GM19397 (cell line): ENCODE measurements around the gene RRP7A.
"Not testable (repeated sequence)": the region's sequence is repeated elsewhere in the genome, so short reads cannot be mapped to it uniquely, and the experiment has no call there.

Experiments
- ATAC-seq: cut with Tn5 transposase; IDR thresholded peaks from one replicate; pipeline ENCODE4 v1.9.1; 2021; ENCODE audit warnings: mild to moderate bottlenecking, moderate library complexity; ENCODE audit not compliant: unreplicated experiment

RRP7A gene

DNA sequence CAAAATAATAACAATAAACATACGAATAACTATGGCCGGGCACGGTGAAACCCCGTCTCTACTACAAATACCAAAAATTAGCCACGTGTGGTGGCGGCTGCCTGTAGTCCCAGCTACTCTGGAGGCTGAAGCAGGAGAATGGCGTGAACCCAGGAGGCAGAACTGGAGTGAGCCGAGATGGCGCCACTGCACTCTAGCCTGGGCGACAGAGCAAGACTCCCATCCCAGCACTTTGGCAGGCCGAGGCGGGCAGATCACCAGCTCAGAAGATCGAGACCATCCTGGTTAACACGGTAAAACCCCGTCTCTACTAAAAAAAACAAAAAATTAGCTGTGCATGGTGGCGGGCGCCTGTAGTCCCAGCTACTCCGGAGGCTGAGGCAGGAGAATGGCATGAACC is 17.0 kb upstream of the RRP7A start:
- not testable (repeated sequence) for ATAC-seq

DNA sequence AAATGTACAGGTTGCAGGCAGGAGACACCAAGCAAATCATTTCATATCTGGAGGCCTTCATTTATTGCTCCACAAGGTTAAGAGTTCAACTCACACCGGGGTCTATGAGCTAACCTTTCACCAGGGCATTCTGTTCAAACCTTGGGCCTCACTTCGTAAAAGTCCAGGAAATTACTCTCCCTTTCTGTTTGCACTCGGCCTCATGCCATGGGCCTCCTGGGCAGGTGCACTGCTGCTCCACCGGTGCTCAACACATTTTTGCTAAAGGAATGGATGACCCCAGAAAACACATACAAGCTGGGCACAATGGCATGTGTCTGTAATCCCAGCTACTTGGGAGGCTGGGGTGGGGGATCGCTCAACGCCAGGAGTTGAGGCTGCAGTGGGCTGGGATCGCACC is 16.6 kb upstream of the RRP7A start:
- ATAC-seq, result no peak

DNA sequence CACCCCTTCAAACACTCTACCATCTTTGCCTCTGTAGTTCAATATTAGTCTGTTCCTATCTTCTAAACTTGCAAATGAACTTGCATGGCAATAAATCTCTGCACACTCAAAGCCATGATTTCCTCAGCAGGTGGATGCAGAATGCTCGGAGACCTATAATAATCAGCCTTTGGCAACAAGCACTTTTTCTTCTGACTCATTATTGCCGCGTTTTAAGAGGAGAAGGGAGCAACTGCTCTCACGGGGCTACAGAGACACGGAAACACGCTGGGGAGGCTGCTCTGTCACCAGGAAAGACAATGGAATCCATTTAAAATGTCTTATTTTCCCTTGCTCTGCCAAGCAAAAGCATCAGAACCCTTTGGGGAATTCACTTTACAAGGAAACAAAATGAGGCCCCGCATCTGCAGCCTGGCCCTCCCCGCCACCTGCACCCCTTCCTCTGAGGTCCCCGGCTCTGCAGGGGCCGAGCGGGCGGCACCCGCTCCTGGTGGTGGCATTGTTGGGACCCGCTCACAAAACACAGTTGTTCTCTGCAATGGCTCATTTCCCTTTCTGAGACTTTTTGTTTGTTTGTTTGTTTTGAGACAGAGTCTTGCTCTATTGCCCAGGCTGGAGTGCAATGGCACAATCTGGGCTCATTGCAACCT is 15.6 kb upstream of the RRP7A start:
- not testable (repeated sequence) for ATAC-seq

DNA sequence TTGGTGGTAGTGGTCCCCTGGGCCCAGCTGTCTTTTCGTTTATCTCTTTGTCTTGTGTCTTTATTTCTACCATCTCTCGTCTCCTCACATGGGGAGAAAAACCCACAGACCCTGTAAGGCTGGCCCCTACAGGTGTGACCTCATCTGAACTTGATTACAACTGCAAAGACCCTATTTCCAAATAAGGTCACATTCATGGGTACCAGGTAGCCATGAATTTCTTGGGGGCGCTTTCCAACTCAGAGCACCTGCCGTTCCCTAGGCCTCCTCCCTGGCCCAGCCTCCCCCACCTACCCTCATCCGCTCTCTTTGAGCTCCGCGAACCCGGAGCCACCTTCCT is 14.0 kb upstream of the RRP7A start:
- no peak for ATAC-seq

DNA sequence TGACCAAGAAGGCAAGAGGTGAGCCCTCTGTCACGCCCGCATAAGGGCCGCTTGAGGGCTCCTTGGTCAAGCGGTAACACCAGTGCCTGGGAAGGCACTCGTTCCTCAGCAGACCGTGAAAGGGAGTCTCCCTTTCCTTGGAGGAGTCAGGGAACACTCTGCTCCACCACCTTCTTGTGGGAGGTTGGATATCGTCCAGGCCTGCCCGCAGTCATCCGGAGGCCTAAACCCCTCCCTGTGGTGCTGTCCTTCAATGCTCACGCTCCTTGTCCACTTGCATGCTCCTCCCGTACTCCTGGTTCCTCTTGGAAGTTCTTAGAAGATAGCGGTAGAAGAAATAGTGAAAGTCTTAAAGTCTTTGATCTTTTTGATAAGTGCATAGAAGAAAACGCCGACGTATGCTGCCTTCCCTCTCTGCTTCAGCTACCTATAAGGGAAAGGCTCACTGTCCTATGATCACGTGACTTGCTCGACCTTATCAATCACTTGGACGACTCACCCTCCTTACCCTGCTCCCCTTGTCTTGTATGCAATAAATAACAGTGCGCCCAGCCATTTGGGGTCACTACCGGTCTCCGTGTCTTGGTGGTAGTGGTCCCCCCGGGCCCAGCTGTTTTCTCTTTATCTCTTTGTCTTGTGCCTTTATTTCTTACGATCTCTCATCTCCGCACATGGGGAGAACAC is 11.9 kb upstream of the RRP7A start:
- not testable (repeated sequence) for ATAC-seq

DNA sequence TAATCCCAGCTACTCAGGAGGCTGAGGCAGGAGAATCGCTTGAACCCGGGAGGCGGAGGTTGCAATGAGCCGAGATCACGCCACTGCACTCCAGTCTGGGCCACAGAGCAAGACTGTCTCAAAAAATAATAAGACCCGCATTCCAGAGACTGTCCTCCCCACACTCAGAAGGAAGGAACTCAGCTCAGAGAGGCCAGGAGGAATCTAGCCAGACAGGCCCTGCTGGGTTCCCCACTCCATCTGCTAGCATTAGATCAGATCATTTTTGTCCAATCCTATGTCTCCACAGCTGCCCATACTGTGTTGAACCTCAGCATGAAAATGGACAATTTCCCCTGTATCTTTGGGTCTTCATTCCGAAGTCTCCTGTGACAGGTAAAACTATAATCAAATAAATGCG is 9.8 kb upstream of the RRP7A start:
- not testable (repeated sequence) for ATAC-seq

DNA sequence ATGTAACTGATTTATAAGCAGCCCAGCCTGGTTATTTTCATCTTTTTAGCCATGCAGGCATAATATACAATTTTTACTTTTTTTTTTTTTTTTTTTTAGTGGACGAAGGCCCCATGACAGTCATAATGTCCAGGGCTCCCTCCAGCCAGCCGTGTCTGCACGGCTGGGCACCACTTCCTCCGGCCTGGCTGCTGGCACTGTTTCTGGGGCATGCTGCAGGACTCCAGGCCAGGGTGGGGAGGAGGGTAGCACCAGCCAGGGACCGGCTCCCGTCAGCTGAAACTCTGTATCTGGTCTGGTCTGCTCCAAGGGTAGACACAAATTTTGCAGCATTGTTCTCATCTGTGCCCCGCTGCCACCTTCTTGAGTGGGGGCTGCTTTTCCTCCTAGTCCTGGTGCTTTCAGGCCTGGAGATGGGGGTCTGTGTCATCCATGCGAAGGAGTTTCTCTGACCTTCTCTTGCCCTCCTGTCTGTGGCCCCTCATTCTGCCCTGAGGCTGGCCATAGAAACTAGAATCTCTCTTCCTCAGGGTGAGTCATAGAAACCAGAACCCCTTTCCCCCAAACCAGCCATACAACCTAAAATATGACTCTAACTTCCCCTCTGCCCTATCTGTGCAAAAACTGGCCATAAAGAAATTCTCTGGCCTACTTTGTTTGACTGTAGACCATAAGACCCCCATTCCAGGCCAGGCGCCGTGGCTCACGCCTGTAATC is 9.2 kb upstream of the RRP7A start:
- ATAC-seq, result no peak

DNA sequence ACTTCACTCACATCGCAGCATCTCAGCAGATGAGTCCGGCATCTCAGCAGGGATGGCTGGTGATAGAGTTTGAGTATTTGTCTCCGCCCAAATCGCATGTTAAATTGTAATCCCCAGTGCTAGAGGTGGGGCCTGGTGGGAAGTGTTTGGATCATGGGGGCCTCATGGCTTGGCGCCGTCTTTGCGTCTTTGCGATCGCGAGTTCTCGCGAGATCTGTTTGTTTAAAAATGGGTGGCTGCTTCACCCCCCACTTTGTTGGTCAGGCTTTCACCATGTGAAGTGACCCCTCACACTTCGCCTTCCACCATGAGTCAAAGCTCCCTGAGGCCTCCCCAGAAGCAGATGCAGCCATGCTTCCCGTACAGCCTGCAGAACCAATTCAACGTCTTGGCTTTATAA is 3.0 kb upstream of the RRP7A start:
- no peak for ATAC-seq

DNA sequence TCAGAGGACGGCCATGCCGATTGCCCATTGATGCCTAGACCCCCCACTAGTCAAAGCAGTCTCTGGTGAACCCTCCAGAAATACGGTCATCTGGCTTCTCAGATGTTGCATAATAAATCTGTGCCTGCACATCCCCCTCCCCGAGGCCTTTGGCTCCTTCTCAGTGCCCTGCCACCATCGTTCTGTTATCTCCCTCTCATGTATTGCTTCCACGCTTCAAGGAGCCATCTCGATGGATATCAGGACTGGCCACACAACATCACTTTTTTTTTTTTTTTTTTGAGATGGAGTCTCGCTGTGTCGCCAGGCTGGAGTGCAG is 1.6 kb upstream of the RRP7A start:
- ATAC-seq, result no peak

DNA sequence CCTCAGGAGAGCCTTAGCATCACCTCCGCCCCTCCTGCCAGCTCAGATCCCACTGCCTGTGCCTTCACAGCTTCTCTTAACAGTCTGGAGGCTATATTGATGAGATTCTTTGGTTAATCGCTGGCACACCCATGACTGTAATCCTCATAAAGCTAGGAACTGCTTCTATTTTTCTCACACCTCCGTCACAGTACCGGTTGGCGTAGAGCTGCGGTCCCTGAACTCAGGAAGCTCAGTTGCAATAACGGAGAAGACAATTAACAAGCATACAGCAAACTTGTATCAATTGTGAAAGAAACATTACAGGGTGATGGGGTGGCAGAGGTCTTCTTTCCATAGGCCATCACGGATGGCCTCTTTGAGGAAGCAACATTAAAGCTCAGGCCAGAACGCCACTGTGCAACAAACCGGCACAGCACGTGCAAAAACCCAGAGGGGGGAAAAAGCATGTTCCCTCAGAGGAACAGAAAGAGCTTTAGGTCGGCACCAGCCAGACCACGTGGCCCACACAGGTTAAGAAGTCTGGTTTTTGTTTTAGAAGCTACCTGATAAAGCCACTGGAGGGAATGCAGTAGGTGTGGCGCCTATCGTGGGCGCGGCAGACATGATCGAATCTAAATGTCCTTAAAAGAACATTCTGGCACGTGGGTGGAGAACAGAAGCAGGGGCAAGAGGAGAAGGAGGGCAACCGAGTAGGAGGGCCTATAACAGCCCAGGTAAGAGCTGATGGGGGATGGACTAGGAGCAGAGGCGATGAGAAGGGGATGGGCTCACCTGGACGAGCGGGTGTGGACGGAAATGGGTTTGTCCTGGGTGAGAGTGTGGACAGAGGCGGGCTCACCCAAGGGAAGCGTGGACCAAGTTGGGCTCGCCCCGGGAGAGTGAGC is 715 bp downstream of the RRP7A start:
- peak; percentile 24 for ATAC-seq

DNA sequence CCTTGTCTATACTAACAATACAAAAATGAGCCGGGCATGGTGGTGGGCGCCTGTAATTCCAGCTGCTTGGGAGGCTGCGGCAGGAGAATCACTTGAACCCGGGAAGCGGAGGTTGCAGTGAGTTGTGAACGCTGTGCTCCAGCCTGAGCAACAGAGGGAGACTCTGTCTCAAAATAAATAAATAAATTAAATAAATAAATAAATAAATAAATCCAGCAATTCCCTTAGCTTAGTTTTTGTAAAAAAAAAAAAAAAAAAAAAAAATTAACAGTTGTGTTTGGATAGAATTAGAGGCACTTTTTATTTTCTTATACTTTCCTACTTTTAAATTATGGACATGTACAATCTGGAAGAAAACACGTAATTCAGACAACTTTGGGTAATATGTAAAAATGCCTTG is 2.5 kb downstream of the RRP7A start:
- not testable (repeated sequence) for ATAC-seq

DNA sequence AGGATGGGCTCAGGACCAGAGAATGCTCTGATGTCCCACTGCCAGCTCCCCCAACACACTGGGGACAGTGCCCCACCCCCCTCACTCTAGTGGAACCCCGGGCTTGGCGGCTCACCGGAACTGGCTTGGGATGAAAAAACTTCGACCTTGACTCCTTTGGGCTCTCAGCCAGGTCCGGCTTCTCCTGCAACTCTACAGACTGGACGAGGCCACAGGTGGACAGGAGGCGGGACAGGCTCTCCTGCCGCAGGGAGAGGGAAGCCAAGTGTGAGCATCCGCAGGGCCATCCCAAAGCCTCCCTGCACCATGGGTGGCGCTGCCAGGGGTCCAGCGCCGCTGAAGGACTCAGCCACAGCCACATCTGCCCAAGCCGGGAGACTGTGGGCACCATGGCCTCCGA is 3.7 kb downstream of the RRP7A start:
- no peak for ATAC-seq

DNA sequence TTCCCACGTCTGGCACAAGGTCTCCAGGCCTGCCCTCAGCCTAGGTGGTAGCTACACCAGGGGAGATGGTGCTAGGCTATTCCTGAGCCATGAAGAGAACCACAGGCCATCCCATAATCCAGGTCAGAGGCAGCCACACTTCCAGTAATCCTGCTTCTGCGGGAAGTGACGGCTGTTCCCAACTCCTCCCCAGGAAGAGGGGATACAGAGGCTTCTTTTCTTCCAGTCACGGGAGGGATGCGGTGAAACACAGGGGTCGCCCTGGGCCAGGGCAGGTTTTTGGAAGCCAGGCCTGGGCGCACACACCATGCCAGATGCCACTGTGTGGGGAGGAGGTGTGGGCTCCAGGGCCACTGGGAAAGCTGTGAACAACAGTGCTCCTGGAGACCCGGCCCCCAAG is 4.3 kb downstream of the RRP7A start:
- not testable (repeated sequence) for ATAC-seq

DNA sequence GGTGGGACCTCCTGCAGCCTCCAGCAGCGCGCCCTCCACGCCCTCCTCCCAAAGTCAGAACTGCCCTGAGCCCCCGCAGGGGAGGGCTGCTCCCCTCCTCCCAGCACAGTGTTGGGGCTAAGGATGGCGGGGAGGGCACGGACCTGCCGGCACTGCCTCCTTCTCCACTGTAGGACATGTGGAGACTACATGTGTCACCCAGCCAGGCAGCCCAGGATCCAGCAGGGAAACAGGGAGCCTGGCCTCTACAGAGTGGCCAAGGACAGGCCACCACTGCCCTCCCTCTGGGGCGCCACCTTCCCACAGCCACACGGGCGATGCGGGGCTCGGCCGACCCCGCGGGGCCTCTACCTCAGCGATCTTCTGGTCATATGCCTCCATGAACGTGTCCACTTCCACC is 5.3 kb downstream of the RRP7A start:
- ATAC-seq, result not testable (repeated sequence)

DNA sequence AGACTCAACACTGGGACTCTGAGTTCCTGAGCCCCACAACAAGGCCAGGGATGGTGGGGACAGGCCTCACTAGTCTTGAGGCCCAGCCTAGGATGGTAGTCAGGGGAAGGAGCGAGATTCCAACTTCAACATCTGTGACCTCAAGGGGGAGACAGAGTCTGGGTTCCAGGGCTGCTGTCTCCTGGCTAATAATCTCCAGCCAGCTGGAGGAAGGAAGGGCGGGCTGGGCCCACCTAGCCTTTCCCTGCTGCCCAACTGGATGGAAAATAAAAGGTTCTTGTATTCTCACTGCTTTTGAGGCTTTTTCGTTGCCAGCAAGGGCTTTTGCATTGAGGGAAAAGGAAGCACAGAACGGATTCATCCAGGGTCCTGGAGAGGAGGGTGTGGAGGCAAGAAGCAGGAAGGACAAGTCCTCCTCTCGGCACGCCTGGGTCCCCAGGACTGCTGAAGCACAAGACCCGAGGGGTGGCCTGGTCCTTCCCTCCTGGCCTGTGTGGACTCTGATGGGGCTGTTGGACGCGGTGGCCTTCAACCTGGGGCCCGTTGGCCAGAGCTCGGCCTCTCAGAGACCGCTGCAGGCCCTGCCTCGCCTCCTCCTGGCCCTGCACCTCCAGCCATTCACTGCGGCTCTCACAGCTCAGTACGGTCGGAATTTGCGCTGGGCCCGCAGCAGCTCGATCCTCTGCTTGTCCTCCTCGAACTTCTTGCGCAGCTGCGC is 7.2 kb downstream of the RRP7A start:
- not testable (repeated sequence) for ATAC-seq

DNA sequence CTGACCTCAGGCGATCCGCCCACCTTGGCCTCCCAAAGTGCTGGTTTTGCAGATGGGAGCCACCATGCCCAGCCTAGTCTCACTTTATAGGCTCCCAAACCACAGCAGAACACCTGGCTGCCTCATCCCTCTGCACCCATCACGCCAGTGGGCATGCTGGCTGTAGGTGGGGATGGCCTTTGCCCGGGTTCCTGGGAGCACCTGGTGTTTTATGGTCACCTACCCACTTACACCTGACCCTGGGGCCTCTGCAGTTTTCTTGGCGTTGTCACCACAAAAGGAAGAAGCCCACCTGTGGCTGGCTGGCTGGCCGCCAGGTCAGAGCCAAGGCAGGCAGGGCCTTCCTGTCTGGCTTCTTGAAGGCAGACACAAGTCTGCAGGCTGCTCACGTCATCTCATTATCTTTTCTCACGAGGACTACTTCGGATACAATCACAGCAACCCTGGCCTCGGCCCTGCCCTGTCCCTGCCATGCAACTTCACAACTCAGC is 8.2 kb downstream of the RRP7A start:
- no peak for ATAC-seq

DNA sequence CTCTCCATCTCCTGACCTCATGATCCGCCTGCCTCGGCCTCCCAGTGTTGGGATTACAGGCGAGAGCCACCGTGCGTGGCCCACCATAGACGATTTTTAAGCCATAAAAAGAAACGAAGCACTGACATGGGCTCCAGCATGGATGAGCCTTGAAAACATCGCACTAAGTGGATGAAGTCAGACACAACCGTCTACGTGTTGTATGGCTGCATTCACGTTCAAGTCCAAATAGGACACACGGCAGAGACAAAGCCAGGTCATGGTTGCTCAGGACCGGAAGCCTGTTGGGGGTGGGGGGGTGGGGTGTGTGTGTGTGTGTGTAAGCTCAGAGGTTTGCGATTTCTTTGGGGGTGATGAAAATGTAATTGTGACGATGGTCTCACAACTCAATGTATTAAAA is 10.0 kb downstream of the RRP7A start:
- no peak for ATAC-seq

DNA sequence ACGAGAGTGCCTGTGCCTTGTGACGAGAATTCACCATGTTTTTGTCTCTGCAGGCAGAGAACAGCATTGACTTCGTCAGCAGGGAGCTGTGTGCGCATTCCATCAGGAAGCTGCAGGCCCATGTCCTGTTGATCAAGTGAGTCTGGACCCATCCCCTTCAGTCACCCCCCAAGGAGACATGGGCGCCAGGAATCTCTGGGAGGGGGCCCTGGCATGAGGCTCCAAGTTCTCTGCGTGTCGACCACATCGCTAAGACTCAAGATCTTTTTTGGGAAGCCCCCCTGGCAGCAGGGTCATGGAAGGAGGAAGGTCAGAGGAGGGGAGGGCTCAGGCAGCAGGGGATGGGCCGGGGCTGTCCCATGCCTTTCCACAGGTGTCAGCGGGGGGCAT is 10.6 kb downstream of the RRP7A start:
- not testable (repeated sequence) for ATAC-seq

DNA sequence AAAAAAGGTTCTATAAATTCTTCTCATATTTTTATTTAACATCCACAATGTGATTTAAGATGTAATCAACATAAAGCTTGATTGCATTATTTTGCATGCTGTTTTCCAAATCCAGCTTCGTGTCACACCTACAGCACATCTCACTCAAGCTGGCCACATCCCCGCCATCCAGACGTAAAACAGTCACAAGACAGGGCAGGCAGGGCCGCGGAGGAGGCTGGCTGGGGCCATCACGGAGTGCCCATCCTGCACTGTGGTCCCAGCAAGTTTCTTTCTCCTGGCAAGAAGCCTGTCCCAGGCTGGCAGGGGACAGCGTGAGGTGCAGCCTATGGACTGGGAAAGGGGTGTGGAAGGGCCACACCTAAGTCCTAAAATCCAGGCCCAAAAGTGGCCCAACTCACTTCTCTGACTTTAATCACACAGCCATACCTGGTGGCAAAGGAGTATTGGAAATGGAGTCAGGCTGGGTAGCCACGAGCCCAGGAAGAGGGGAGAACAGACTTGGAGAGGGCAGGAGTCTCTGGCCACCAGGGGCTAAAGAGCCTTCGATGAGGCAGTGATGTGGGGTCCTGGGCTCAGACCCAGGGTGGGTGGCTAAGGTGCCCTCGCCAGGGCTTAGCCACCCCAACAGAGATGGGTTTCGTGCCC is 11.1 kb downstream of the RRP7A start:
- ATAC-seq, result not testable (repeated sequence)

DNA sequence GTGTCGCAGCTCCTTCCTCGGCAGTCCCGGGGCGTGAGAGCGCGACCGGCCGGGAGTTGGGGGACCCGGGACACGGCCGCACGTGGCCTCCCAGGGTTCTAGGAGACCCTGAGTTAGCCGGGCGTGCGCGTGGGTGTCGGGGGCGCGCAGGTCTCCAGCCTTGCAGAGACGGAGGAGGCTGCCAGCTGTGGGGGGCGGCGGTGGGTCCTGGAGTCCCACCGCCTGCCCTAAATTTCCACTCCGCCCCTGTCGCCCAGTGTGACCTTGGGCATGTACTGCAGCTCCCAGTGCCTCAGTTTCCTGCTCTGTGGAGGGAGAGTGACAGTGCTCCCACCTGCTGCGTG is 18.8 kb downstream of the RRP7A start:
- ATAC-seq, result no peak
